Prostate gland (tissue), 2 donors: ENCODE data around the gene TOX3.

ENCODE experiments used
- POLR2A ChIP-seq: fragments of 450-650 bp; IDR thresholded peaks from one replicate; pipeline ENCODE4 v1.6.1; 2016; ENCODE audit warnings: antibody characterized with exemption, mild to moderate bottlenecking
- POLR2AphosphoS5 ChIP-seq: sonication (generic); formaldehyde crosslinking; IDR thresholded peaks from one replicate; pipeline ENCODE4 v1.6.1; 2017; ENCODE audit warnings: antibody characterized with exemption
- TF ChIP-seq, protein P1 (sequence below), 4 experiments: fragments of 200-600 bp in 2 of 4; fragments of 450-650 bp in 2 of 4; sonication (generic) in 2 of 4; IDR thresholded peaks; 1 replicate in 3 of 4; 2 replicates in 1 of 4; pipeline ENCODE4 v1.5.1; 2016 to 2019; ENCODE audit warnings: antibody characterized with exemption in 4 of 4, mild to moderate bottlenecking in 2 of 4, moderate library complexity in 2 of 4

GRCh38 chr16:52450916-52451315 is 96.0 kb downstream of the TOX3 start:
- TF ChIP-seq, protein P1, sequence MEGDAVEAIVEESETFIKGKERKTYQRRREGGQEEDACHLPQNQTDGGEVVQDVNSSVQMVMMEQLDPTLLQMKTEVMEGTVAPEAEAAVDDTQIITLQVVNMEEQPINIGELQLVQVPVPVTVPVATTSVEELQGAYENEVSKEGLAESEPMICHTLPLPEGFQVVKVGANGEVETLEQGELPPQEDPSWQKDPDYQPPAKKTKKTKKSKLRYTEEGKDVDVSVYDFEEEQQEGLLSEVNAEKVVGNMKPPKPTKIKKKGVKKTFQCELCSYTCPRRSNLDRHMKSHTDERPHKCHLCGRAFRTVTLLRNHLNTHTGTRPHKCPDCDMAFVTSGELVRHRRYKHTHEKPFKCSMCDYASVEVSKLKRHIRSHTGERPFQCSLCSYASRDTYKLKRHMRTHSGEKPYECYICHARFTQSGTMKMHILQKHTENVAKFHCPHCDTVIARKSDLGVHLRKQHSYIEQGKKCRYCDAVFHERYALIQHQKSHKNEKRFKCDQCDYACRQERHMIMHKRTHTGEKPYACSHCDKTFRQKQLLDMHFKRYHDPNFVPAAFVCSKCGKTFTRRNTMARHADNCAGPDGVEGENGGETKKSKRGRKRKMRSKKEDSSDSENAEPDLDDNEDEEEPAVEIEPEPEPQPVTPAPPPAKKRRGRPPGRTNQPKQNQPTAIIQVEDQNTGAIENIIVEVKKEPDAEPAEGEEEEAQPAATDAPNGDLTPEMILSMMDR (IDR thresholded peaks at IDR 0.05), result no peak
- TF ChIP-seq POLR2A (no peak), POLR2AphosphoS5 (no peak)
